Activated CD4-positive, alpha-beta T cell treated with anti-CD3 and anti-CD28 coated beads, Interleukin-2, Interleukin-6, amounts not matched to agents 100 ng/mL and 50 ng/mL, durations not matched to agents 16 hours and 8 hours (primary cell): ENCODE data around the gene KANK3.
"Not testable (repeated sequence)": the region's sequence is repeated elsewhere in the genome, so short reads cannot be mapped to it uniquely, and the experiment has no call there.

ENCODE experiments used
- DNase-seq: peaks from one replicate; pipeline ENCODE4 v3.0.0-alpha.2; 2020

KANK3 gene

DNA sequence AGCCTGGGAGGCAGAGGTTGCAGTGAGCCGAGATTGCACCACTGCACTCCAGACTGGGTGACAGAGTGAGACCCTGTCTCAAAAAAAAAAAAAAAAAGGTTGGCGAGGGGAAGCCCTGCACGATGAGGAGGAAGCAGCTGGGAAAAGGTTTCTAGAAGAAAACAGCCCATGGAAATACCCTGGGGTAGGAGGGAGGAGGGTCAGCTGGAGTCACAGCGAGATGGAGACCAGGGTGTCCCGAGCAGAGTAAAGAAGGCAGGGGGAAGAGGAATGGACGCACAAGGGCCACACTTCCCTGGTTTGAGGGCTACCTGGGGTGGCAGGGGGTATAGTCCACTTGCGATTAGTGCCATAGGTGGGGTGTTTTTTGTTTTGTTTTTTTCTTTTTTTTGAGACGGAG, 6.4 kb downstream of the KANK3 start:
- no peak for DNase-seq

DNA sequence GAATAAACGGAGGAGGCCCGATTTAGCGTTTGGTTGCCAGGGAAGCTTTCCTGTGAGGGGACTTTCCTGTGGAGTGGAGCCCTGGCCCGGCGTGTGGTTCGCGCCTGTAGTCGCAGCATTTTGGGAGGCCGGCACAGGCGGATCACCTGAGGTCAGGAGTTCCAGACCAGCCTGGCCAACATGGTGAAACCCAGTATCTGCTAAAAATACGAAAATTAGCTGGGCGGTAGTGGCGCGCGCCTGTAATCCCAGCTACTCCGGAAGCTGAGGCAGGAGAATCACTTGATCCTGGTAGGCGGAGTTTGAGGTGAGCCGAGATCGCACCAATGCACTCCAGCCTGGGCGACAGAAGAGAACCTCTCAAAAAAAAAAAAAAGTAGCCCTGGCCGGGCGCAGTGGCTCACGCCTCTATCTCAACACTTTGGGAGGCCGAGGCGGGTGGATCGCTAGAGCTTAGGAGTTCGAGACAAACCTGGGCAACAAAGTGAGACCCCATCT, 6.9 kb downstream of the KANK3 start:
- DNase-seq: no peak

GRCh38 chr19:8335343-8336071, 7.6 kb downstream of the KANK3 start:
- DNase-seq: peak; percentile 44

GRCh38 chr19:8334458-8335342, 8.4 kb downstream of the KANK3 start:
- peak; percentile 55 for DNase-seq

GRCh38 chr19:8333767-8334457, 9.2 kb downstream of the KANK3 start:
- DNase-seq: no peak

DNA sequence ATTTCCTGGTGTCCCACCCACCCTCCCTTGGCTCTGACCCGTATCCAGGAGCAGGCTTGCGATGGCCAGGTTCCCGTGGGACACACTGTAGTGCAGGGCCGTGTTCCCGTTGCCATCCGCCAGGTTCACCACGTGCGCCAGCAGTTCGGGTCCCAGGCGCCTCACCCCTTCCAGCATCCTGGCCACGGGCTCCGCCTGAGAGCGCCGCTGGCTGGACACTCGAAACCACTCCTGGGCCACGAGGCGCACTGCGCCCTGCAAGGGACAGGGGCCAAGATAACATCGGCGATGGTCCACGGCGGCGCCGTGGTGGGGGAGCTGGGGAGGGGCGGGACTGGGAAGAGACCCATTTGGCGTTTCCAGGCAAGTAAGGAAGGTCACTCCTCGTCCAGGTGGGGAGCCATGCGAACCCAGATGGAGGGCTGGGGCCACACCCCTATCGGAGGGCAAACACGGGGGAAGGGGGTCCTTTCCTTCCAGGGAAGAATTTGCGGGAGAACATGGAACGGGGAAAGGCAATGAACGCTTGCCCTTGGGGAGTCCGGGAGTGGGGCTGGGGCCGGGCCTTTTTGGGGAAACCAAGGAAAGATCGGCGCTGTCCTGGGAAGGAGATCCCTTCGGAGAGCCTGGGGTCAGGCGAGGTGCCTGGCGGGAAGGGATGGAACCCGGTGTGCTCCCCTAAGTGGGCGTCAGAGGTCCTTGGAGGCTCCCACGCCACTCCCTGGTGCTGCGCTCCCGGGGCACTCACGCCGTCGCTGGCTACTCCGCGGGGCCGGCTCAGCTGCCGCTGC, 9.9 kb downstream of the KANK3 start:
- DNase-seq: no peak

- no peak for DNase-seq
Observed at GRCh38 chr19:8331263-8331845, 11.7 kb downstream of the KANK3 start.

DNA sequence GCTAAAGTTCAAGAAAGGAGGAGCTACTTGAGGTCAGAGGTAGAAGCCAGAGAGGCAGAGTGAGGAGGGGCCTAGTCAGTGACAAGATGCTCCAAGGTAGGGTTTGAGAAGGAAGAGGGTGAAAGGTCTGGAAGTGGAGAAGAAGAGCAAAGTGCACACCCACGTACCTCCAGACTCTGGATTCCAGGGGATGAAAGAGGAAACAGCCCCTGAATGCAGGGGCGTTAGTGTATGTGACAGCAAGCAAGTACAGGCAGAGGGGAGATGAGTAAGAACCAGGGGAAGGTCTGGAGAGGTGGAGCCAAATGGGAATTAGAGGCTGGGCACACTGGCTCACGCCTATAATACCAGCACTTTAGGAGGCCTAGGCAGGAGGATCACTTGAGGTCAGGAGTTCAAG, 13.1 kb downstream of the KANK3 start:
- no peak for DNase-seq

DNA sequence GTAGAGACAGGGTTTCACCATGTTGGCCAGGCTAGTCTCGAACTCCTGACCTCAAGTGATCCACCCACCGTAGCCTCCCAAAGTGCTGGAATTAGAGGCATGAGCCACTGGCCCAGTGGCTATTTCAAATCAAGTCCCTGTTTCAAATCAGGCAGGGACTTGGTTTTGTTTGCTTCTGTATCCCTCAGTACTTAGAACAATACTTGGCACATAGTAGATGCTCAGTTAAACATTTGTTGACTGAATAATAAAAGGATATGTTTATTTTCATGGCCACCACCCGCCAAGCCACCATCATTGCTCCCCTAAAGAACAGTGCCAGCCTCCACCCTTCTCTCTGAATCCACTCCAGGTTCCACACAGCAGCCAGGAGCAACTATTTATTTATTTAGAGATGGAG, 17.6 kb downstream of the KANK3 start:
- DNase-seq: no peak

- DNase-seq: peak; percentile 32
Observed at GRCh38 chr19:8324186-8325050, 18.6 kb downstream of the KANK3 start.

GRCh38 chr19:8323781-8324185, 19.3 kb downstream of the KANK3 start:
- peak; percentile 28 for DNase-seq

GRCh38 chr19:8322638-8322997, 20.4 kb downstream of the KANK3 start:
- DNase-seq: no peak

DNA sequence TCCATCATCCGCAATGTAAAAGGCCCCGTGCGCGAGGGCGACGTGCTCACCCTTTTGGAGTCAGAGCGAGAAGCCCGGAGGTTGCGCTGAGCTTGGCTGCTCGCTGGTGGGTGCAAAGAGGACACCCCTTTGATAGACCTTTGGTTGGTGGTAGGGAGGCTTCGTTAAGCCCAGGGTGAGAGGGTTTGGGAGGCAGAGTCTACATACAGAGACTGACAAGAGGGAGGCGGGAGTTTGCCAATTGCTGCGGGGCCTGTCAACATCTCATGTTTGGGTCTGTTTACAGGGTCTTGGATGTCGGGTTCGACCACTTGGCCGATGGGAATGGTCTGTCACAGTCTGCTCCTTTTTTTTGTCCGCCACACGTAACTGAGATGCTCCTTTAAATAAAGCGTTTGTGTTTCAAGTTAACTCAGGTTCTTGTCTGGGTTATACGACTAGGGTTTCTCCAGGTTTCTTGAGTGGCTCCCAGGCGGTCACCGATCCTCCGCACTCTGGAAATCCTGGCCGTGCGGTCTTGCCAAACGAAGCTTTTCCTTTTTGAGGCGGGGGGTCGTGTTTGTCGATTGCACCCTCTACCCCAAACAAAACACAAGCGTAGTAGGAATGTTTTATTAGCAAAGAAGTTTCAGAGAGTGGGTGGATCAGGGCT, 20.9 kb downstream of the KANK3 start:
- DNase-seq: peak; percentile 24

DNA sequence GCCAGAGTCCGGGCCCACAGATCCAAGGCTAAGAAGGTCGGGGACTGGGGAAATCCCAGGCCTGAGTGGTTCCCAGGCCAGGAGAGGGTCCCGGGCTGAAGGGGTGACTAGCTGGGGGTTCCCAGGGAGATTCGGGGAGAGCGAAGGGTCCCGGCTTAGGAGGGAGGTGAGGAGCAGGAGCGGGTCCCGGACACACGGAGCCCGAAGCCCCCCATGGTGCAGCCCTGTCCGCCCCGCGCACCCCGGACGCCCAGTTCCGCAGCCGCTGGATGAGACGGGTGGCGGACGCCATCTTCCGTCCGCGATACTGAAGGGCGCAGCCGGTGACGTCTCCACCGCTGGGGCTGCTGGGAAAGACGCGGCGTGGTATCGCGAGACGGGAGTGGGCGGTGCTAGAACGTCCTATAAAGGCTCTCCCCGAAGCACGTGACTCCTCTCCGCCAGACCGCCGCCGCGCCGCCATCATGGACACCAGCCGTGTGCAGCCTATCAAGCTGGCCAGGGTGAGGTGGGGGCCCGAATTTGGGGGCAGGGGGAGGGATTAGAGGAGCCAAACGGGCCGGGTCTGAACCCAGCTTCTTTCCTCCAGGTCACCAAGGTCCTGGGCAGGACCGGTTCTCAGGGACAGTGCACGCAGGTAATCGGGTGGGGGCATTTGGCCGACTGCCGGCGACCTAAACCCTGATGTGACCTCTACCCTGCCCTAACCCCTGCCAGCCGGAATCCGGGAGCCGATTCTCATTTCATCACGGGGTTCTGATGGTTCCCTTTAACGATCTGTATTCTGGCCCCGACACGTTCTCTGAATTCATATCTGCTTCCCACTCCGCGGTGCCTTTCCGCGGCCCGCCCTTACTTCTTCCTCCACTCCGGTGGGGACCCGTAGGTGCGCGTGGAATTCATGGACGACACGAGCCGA, 21.7 kb downstream of the KANK3 start, which contains the start of the genes NDUFA7 and RPS28:
Gene NDUFA7 (minus strand): TSS at position 309 of the 919 bp plus-strand sequence. CDS start 17 bp downstream, at position 292.
Gene RPS28 (plus strand): TSS at position 430 of the 919 bp plus-strand sequence. CDS start 35 bp downstream, at position 465.
- peak; percentile 97 for DNase-seq

- DNase-seq: peak; percentile 23
Observed at GRCh38 chr19:8320564-8321066, 22.4 kb downstream of the KANK3 start.

GRCh38 chr19:8319807-8320520, 23.1 kb downstream of the KANK3 start:
- DNase-seq: no peak

DNA sequence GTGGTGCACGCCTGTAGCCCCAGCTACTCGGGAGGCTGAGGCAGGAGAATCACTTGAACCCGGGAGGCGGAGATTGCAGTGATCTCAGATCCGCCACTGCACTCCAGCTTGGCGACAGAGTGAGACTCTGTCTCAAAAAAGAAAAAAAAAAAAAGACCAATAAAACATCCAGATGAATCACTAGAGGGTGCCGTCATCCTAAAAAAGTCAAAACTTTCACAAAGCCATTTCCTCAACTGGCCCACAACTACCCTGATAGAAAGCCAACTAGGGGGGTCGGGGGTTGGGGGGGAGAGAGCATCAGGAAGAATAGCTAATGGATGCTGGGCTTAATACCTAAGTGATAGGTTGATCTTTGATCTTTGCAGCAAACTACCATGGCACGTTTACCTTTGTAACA, 24.2 kb downstream of the KANK3 start:
- not testable (repeated sequence) for DNase-seq
